T-helper 2 cell treated with Interferon-gamma antibody and Interleukin-4, amounts not matched to agents 100 ng/mL and 5 ng/mL, for 36 hours (primary cell): ENCODE results near the gene GGT7. TPM values are rescaled to one million over a fixed set of nuclear protein-coding genes. Genes with fewer than 3 reads are reported as not detected.
"Not testable (repeated sequence)": the region's sequence is repeated elsewhere in the genome, so short reads cannot be mapped to it uniquely, and the experiment has no call there.

Source experiments
- intact Hi-C: fragments of 100-400 bp; cut with micrococcal nuclease; formaldehyde crosslinking; loops from one replicate; pipeline ENCODE4 v1.15.1; 2023
- total RNA-seq: library from RNA; stranded (reverse); gene quantifications from 2 replicates; pipeline ENCODE4 v1.2.3, GENCODE V29; 2022

Gene GGT7, protein sequence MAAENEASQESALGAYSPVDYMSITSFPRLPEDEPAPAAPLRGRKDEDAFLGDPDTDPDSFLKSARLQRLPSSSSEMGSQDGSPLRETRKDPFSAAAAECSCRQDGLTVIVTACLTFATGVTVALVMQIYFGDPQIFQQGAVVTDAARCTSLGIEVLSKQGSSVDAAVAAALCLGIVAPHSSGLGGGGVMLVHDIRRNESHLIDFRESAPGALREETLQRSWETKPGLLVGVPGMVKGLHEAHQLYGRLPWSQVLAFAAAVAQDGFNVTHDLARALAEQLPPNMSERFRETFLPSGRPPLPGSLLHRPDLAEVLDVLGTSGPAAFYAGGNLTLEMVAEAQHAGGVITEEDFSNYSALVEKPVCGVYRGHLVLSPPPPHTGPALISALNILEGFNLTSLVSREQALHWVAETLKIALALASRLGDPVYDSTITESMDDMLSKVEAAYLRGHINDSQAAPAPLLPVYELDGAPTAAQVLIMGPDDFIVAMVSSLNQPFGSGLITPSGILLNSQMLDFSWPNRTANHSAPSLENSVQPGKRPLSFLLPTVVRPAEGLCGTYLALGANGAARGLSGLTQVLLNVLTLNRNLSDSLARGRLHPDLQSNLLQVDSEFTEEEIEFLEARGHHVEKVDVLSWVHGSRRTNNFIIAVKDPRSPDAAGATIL
- total RNA-seq = 10.2 and 11.6 TPM in 2 replicates

DNA sequence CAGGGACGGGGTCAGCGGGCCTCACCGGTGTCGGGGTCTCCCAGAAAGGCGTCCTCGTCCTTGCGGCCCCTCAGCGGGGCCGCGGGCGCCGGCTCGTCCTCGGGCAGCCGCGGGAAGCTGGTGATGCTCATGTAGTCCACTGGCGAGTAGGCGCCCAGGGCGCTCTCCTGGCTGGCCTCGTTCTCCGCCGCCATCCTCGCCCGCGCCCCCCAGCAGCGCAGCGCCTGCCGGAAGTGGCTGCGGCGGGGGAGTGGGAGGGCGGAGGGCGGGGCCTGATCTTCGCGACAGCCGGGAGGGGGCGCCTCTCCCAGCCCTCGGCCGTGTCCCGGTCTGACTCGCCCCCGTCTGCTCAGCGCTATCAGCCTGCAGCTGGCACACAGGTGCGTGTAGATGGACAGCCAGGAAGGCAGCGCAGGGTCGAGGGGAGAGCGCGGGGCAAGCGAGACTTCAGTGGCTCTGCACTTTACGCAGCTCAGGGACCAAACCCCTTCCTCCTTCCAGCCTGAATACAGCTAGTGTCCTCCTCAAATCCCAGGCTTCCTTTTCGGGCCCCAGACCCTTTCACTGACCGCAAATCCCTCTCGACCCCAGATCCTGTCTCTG, at the start of gene GGT7:
Gene GGT7 (minus strand): TSS at position 235 of the 603 bp plus-strand sequence. CDS start 41 bp downstream, at position 194.
- intact Hi-C loops = loop anchor here (1.0 kb wide), 1 partner anchor 336 kb away; no protein-coding TSS in a partner anchor

DNA sequence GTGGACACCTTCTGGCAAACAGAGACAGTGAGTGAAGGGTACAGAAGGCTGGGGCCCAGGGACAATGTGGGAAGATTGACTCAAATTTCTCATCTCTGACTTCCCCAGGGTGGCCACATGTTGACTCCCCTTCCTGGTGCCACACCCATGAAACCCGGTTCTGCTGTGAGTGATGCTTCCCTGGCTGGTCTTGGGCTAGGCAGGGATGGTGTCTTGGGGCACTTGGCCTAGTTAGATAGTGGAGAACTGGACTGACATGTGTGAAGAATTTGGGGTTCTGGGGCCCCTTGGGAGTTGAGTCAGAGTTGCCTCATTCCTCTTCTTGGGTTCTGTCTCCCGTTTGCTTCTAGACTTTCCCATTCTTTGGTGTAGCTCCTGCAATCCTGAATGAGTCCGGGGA, 48.8 kb upstream of the GGT7 start:
- intact Hi-C loops = no loop called here

DNA sequence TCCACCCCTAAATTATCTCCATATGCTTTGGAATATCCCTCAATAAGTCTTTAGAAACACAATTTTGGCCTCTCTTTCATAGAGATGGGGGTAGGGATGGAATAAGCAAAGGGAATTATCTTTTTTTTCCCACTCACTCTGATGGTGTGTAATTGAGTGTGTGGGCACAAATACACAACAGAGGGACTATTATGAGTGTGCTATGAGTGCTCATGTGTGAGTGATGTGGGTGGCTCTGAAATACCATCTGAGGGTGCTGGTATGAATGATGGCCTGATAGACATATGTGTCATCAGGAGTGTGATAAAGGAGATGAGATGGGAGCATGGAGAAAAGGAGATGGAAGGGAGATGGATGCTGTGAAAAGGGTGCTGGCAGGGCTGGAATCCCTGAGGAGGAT, 47.4 kb upstream of the GGT7 start:
- intact Hi-C loops = no loop called here

DNA sequence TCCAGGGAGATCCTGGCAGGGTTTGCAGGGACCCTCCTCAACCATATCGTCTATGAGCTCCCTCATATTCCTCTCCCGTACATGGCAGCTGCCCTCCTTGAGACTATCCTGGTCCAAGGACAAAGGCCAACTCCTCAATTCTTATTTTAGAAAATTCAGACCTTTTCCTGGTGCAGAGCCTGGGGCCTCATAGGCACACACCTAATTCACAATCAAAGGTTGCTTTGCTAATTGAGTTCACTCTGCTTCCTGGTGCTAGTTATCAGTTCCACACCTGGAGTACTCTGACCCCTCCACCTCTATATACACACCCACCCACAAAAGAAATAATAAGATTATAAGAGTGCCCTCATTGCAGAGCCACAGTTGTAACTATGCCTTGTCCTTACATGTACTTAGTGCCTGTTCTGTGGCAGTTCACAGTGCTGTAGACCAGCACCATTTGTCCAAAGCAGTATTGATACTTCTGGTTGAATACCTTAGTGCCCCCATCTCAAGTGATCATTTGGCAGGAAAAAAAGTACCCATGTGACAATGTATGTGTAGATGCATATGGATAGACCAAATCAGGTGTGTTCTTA, 44.2 kb upstream of the GGT7 start:
- intact Hi-C loops = no loop called here

DNA sequence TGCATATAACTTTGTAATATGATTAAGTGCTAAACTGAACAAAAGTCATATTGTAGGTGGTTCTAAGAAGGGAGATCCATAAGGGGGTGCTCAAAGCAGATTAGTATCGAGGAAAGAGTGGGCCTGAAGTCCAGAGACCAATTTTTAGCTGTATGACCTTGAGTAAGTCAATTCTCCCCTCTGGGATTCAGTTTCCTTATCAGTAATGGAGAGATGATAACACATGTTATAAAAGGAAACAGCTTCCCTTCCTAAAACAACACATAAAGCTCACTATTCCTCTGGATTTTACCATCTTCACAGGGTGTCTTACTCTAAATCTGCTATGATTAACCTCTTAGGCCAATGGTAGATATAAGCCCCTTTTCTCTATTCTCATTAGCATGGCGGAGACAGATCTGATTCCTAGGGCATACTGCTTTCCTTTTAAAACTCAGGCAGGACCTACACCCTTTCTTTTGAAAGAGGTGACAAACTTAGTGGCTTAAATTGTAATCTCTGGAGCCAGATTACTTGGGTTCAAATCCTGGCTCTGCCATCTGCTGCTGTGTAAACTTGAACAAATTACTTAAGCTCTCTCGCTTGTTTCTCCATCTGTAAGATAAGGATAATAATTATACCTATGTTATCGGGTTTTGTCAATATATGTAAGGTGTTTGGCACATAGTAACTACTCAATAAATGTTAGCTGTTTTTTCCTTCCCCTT, 43.2 kb upstream of the GGT7 start:
- intact Hi-C loops = no loop called here

DNA sequence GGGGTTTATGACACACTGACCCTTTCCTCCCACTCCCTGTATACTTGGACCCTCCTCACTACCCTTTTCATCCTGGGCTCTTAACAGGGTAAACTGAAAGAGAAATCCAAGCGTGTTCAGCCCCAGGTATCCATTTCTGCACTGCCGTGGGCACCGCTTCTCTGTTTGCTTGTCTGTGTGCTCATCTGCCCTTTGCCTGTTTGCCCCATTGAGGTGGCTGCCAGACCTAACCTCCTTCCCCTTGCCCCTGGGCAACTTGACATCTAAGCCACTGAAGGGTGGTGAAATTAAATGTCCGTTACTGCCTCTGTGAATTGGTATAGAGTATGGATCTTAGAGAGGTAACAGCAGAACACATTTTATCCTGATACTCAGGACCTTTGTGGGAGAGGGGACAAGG, 42.5 kb upstream of the GGT7 start:
- intact Hi-C loops = no loop called here

DNA sequence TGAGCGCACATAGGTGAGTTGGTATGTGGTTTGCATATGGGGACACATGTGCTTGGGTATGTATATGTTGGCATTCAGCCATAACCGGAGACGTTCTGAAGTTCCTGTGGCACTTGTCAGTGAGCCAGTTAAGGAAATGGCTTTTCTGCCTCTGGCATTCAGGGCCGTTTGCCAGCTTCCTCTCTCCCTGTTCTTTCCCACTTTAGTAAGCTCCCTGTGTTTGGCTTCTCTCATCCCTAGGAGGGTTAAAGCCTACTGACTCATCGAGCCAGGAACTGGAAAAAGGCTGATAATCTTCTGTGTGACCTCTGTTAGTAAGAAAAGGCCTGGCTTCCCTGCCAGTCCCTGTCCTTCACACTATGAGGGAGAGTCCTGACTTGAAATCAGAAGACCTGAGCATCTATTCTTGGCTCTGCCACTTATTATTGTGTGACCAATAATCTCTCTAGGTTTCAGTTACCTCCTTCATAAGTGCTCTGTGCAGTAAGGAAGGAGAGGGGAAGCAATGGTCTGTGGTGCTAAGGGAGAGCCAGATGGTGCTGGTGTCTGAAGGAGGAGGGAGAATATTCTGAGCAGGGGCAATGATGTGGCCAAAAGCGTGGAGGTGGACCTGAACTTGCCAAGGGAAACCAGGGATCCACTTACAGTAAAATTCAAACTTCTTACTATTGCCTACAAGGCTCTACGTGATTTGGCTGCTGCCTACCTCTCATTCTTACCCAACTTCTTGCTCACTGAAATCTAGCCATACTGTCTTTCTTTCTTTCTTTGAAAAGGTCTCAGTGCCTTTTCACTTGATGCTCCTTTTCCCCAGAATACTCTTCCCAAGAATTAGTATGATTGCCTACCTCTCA, 35.2 kb upstream of the GGT7 start:
- intact Hi-C loops = no loop called here

DNA sequence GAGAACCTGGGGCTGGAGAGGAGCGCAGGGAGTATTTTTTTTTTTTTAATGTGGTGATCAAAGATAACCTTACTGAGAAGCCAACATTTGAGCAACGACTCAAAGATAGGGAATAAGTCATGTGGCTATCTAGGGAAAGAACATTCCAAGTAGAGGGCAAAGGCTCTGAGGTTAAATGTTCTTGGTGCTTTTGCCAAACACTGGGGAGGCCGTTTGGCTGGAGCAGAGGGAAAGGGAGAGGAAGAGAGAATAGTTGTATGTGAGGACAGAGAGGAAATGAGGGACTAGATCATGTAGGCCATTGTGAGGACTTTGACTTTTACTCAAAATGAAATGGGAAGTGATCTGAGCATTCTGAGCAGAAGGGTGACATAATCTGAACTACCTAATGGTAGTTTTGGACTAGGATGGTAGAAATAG, 31.6 kb upstream of the GGT7 start:
- intact Hi-C loops = no loop called here

DNA sequence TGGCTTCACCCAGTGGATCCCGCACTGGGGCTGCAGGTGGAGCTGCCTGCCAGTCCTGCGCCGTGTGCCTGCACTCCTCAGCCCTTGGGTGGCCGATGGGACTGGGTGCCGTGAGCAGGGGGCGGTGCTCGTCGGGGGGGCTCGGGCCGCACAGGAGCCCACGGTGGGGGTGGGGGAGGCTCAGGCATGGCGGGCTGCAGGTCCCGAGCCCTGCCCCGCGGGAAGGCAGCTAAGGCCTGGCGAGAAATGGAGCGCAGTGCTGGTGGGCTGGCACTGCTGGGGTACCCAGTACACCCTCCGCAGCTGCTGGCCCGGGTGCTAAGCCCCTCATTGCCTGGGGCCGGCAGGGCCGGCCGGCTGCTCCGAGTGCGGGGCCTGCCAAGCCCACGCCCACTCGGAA, 26.1 kb upstream of the GGT7 start:
- intact Hi-C loops = not testable (repeated sequence)

DNA sequence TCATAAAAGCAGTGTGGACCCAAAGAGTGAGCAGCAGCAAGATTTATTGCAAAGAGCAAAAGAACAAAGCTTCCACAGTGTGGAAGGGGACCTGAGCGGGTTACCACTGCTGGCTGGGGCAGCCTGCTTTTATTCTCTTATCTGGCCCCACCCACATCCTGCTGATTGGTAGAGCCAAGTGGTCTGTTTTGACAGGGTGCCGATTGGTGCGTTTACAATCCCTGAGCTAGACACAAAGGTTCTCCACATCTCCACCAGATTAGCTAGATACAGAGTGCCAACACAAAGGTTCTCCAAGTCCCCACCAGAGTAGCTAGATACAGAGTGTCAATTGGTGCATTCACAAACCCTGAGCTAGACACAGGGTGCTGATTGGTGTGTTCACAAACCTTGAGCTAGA, 25.5 kb upstream of the GGT7 start:
- intact Hi-C loops = not testable (repeated sequence)

DNA sequence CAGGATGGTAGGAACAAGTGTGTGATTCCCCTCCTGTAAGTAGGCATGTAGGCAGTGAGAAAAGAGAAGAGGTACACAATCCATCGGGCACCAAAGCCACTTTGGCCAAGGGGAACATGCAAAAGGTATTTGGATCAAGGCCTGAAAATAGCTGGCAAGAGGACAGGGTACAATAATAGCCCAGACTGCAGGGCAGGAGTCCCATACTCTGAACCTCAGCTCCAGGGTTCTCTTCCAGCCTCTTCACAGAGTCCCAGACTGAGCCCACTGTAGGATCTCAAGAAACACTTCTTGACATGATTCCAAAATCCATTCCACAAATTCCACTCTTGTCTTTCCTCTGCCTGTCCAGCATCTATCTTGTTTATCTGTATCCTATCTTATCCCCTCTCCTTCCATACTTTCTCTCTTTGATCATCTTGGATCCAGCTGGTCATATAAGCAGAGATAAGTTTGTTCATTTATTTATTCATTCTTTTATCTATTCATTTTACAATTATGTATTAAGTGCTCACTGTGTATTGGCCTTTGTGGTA, 23.5 kb upstream of the GGT7 start:
- intact Hi-C loops = no loop called here

DNA sequence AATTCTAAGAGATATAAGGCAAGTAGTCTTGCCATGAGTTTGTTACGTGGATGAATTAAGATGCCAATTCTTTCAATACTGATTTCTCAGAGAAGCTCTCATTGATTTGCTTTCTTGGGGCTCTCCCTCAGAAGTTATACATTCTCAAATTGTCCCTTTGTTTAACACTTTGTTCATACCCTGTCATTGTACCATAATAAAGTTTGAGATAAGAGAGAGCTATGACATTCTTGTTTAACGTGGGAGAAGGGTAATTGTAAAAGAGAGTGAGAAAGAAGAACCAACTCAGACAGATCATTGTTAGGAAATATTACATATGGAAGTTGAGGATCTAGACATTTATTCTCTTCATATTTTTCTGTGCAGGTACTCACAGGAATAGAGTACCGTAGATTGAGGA, 22.8 kb upstream of the GGT7 start:
- intact Hi-C loops = no loop called here

DNA sequence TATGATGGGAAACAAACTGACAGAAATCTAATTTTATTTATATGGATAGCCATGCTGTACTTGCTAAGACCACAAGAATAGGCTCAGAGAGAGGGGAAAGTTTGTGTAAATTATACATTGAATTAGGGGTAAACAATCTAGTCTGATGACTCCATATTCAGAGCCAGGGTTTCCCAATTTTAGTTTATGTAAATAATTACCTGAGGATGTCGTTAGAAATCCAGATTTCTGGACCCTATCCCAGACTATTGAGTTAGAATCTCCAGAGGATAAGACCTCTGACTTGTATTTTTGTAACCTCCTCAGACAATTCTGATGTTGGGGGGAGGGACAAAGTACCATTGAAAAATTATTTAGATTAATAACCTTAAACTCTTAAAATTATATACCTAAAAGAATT, 22.1 kb upstream of the GGT7 start:
- intact Hi-C loops = no loop called here

DNA sequence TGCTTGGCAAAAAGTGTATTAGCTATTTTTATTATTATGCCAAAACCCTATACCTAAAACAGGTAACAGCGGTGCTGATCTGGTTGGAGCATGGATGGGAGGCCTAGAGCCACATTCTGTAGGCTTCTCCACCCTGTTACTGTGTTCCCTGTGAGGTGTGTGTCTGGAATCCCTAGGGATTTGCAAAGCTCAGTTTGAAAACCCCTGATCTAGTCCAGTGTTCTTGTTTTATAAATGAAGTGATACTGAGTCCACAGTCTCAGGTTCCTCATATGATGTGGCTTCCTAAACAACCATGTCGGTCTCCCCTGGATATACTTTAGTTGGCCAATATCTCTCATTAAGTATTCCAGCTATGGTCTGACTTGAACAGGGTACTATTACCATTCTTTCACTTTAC, 20.0 kb upstream of the GGT7 start:
- intact Hi-C loops = no loop called here

DNA sequence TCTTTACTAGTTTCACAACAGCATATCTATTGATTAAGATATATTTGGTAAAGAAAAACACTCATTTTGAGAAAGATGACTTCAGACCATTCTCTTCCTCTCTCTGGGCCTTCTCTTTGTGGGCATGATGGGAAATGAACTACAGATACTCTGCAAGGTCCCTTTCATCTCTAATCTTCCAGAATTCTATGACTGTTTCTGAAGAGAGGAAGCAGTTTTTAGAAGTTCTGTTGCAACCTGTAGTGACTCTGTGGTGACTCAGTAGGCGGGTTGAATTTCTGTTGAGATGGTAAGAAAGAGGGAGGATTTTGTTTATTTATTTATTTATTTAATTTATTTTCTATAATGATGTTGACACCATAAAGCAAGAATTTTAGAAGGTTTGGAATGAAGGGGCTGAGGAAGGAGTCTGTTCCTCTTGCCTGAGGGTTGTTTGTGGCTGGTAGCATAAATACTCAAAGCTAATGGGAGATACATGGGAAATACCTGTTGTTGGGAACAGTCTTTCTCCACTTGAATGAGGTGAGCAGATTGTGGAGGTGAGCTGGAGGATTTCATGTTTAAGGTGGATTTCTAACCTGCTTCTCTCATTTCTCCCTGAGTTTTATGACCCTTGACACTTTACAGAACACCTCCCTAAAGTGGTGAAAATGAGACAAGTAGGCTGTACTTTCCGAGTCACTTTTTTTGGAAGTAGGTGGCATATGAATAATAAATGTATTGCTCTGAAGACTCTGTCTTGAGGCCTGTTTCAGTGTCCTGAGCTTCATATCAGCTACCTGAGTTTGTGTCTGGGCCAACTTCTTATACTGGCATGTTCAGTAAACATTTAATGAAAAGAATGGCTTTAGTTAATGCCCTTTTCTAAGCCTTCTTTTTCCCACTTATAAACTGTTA, 18.8 kb upstream of the GGT7 start:
- intact Hi-C loops = loop anchor here (1.0 kb wide), 1 partner anchor 15 kb away; the partner anchor contains the start of gene ACSS2

DNA sequence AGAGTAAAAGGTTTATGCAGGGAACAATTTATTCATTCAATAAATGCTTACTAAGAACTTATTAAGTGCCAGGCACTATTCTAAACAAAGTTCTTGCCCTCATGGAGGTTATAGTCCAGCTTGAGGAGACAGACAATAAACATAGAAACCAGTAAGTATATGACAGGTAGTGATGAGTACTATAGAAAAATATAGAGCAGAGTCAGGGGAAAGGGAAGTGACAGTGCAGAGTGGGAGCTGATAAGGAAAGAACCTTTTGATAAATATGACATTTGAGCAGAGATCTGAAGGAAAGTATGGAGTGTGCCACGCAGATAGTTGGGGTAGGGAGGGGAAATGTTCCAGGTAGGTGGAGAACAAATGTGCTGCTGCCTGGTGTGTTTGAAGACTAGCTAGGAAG, 15.8 kb upstream of the GGT7 start:
- intact Hi-C loops = no loop called here

DNA sequence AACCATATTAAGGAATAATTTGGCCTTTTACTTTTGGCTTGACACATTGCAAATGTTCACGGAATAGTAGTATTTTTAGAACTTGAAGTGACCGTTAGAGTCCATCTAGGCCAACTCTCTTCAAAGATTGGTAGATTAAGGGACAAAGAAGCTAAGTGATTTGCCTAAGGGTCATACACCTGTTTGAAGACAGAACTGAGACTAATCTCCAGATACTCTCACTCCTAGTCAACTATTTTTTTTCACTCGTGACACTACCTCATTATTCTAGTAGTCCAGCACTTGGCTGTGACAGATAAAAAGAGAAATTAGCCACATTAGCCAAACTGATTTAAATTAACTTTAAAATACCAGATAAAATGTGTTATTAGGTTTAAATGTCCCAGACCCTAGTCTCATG, 14.4 kb upstream of the GGT7 start:
- intact Hi-C loops = no loop called here

DNA sequence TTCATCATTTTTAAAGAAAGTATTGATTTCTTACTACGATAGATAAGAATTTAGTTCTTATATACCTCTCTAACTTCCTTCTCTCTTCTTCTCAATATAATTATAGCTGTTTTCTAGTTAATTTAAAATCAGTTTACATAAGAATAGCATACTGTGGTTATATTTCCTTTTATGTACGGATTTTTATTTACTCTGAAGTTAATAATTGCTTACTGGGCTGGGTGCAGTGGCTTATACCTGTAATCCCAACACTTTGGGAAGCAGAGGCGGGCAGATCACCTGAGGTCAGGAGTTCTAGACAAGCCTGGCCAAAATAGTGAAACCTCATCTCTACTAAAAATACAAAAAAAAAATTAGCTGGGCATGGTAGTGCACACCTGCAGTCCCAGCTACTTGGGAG, 13.5 kb upstream of the GGT7 start:
- intact Hi-C loops = no loop called here

DNA sequence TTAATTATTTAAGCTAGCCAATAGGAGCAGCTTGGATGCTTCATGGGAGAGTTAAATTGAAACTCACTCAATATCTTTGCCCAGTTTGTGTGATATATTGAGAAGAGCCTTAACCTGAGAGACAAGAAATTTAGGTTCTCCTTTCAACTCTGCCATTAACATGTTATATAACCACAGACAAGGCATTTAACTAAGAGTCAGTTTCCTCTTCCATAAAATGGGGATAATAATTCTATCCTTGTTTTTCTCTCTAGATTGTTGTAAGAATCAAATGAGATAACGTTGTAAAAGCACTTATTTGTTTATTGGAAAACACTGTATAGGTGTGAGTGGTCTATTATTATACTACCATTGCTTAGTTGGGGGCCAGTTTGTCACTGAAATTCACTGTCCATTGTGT, 11.6 kb upstream of the GGT7 start:
- intact Hi-C loops = no loop called here
